ENCODE measurements around the gene ELMO2. TPM values are rescaled to one million over a fixed set of nuclear protein-coding genes. Genes with fewer than 3 reads are reported as not detected.

The ELMO2 gene
- total and polyA plus RNA-seq, 4 donors = 19.6 to 56.5 (median 45.9) TPM

DNA sequence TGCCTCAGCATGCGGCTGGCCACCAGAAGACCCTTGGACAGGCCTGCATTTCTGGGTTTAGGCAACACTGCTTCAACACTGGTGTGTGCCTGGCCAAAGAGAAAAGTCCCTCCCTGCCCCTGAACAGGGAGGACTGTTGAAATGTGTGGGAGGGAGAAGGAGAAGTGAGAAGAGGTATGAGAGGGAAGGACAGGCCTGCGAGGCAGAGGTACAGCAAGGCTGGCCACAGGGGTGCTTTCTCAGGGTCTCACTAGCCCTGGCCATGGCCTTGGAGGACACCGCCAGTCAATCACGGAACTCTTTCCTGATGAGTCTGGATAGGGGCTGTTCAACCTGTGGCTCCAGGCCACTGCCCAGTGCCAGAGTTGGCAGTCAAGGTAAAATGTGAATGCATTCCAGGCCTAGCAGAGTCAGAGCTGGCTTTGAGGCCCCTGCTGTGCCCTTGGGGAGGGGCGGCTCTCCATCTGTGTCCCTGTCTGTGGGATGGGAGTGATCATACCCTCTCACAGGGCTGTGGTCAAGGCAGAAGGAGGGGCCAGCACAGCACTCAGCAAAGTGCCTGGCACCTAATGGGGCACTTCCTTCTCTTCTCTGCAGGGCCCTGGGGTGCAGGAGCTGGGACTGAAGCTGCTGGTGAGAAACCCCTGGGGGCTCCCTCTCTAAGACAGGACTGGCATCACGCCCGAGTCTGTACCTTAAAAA is 54.9 kb downstream of the ELMO2 start:
- H3K27ac ChIP-seq (ENCODE audit: low read depth in 1 of 2, low read length in 1 of 2) = no peak overlapping the region
- H3K27me3 ChIP-seq (ENCODE audit: control insufficient read depth in 3 of 3, insufficient read depth in 3 of 3, low read length in 2 of 3) = no peaks in the 10 kb centered on the region
- 84 to 93% methylated on average over 7 of the region's 7 CpGs for WGBS, 2 donors
- H3K4me3 ChIP-seq = no peak overlapping the region
- H3K9ac ChIP-seq (ENCODE audit: insufficient read depth in 1 of 2, low read length in 2 of 2) = no peak overlapping the region
- TF ChIP-seq, protein P1, sequence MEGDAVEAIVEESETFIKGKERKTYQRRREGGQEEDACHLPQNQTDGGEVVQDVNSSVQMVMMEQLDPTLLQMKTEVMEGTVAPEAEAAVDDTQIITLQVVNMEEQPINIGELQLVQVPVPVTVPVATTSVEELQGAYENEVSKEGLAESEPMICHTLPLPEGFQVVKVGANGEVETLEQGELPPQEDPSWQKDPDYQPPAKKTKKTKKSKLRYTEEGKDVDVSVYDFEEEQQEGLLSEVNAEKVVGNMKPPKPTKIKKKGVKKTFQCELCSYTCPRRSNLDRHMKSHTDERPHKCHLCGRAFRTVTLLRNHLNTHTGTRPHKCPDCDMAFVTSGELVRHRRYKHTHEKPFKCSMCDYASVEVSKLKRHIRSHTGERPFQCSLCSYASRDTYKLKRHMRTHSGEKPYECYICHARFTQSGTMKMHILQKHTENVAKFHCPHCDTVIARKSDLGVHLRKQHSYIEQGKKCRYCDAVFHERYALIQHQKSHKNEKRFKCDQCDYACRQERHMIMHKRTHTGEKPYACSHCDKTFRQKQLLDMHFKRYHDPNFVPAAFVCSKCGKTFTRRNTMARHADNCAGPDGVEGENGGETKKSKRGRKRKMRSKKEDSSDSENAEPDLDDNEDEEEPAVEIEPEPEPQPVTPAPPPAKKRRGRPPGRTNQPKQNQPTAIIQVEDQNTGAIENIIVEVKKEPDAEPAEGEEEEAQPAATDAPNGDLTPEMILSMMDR (IDR thresholded peaks at IDR 0.05; ENCODE audit: control extremely low read depth, extremely low read depth) = no peak
- DNase-seq = no peak
- no peaks in the 10 kb centered on the region for H3K9me3 ChIP-seq (ENCODE audit: control insufficient read depth in 4 of 4, insufficient read depth in 3 of 4, low read length in 3 of 4)
- H3K36me3 ChIP-seq (ENCODE audit: control insufficient read depth in 4 of 4, insufficient read depth in 4 of 4, low read length in 4 of 4) = peaks cover 0 to 40% (median 10%) of the 10 kb centered on the region in 4 donors
- ATAC-seq (ENCODE audit: insufficient read depth, low FRiP score) = no peak
- no peaks in the 10 kb centered on the region for H3K4me1 ChIP-seq (ENCODE audit: control insufficient read depth in 5 of 5, insufficient read depth in 5 of 5, low read length in 5 of 5)

GRCh38 chr20:46350986-46351267 is 55.5 kb downstream of the ELMO2 start:
- 96% methylated on average over 8 of the region's 8 CpGs for WGBS, 2 donors
- Histone ChIP-seq H3K27me3 (ENCODE audit: control insufficient read depth in 3 of 3, insufficient read depth in 3 of 3, low read length in 2 of 3) (no peaks in the 10 kb centered on the region), H3K9ac (ENCODE audit: insufficient read depth in 1 of 2, low read length in 2 of 2) (no peak overlapping the region), H3K4me3 (no peak overlapping the region), H3K4me1 (ENCODE audit: control insufficient read depth in 5 of 5, insufficient read depth in 5 of 5, low read length in 5 of 5) (no peaks in the 10 kb centered on the region), H3K9me3 (ENCODE audit: control insufficient read depth in 4 of 4, insufficient read depth in 3 of 4, low read length in 3 of 4) (no peaks in the 10 kb centered on the region), H3K36me3 (ENCODE audit: control insufficient read depth in 4 of 4, insufficient read depth in 4 of 4, low read length in 4 of 4) (peaks cover 0 to 36% (median 10%) of the 10 kb centered on the region in 4 donors), H3K27ac (ENCODE audit: low read depth in 1 of 2, low read length in 1 of 2) (no peak overlapping the region)
- DNase-seq (no peak), ATAC-seq (ENCODE audit: insufficient read depth, low FRiP score) (no peak)
- TF ChIP-seq, protein P1 (IDR thresholded peaks at IDR 0.05; ENCODE audit: control extremely low read depth, extremely low read depth) = no peak

GRCh38 chr20:46350201-46350985 is 56.0 kb downstream of the ELMO2 start:
- Histone ChIP-seq H3K4me1 (ENCODE audit: control insufficient read depth in 5 of 5, insufficient read depth in 5 of 5, low read length in 5 of 5) (no peaks in the 10 kb centered on the region), H3K27me3 (ENCODE audit: control insufficient read depth in 3 of 3, insufficient read depth in 3 of 3, low read length in 2 of 3) (no peaks in the 10 kb centered on the region), H3K4me3 (no peak overlapping the region), H3K27ac (ENCODE audit: low read depth in 1 of 2, low read length in 1 of 2) (no peak overlapping the region), H3K9ac (ENCODE audit: insufficient read depth in 1 of 2, low read length in 2 of 2) (no peak overlapping the region), H3K9me3 (ENCODE audit: control insufficient read depth in 4 of 4, insufficient read depth in 3 of 4, low read length in 3 of 4) (no peaks in the 10 kb centered on the region), H3K36me3 (ENCODE audit: control insufficient read depth in 4 of 4, insufficient read depth in 4 of 4, low read length in 4 of 4) (peaks cover 0 to 35% (median 10%) of the 10 kb centered on the region in 4 donors)
- 57 to 67% methylated on average over 13 of the region's 13 CpGs for WGBS, 2 donors
- TF ChIP-seq, protein P1 (IDR thresholded peaks at IDR 0.05; ENCODE audit: control extremely low read depth, extremely low read depth) = no peak
- DNase-seq = no peak
- no peak for ATAC-seq (ENCODE audit: insufficient read depth, low FRiP score)
